Spleen (tissue), 11 donors: Measurements from ENCODE around the gene SMCO4. TPM values are rescaled to one million over a fixed set of nuclear protein-coding genes. Genes with fewer than 3 reads are reported as not detected.

ENCODE experiments used
- DNase-seq: peaks from one replicate; pipeline ENCODE4 v3.0.0-alpha.2; 2020
- H3K27ac ChIP-seq, 8 donors: fragments of 200-600 bp; sonication (generic) in 7 of 8; 1 replicate in 4 of 8; 2 replicates in 4 of 8; pipeline versions ENCODE4 v1.5.0 to v1.8.0; 2016 to 2021; ENCODE audit warnings: inconsistent platforms in 4 of 8, mild to moderate bottlenecking in 4 of 8, moderate library complexity in 1 of 8
- H3K27me3 ChIP-seq, 7 donors: fragments of 200-600 bp; sonication (generic) in 6 of 7; replicated peaks in 1 of 7; 1 replicate in 4 of 7; 2 replicates in 3 of 7; pipeline versions ENCODE4 v1.5.0 to v1.8.0; 2016 to 2021; ENCODE audit warnings: inconsistent platforms in 3 of 7, mild to moderate bottlenecking in 1 of 7
- H3K36me3 ChIP-seq, 6 donors: fragments of 200-600 bp; sonication (generic) in 5 of 6; 1 replicate in 4 of 6; 2 replicates in 2 of 6; pipeline versions ENCODE4 v1.5.0 to v1.8.0; 2016 to 2021; ENCODE audit warnings: inconsistent platforms in 2 of 6
- H3K4me1 ChIP-seq, 6 donors: fragments of 200-600 bp; sonication (generic) in 5 of 6; 1 replicate in 3 of 6; 2 replicates in 3 of 6; pipeline versions ENCODE4 v1.5.0 to v1.8.0; 2016 to 2021; ENCODE audit warnings: inconsistent platforms in 3 of 6
- H3K4me3 ChIP-seq, 8 donors: fragments of 200-600 bp; sonication (generic) in 7 of 8; 1 replicate in 4 of 8; 2 replicates in 4 of 8; pipeline versions ENCODE4 v1.5.0 to v1.8.0; 2016 to 2021; ENCODE audit warnings: inconsistent platforms in 4 of 8, mild to moderate bottlenecking in 4 of 8, moderate library complexity in 2 of 8
- H3K9me3 ChIP-seq, 8 donors: fragments of 200-600 bp; sonication (generic) in 7 of 8; 1 replicate in 4 of 8; 2 replicates in 4 of 8; pipeline versions ENCODE4 v1.5.0 to v1.8.0; 2016 to 2021; ENCODE audit warnings: inconsistent platforms in 4 of 8
- POLR2A ChIP-seq, 3 donors: fragments of 450-650 bp; IDR thresholded peaks; one replicate each; pipeline ENCODE4 v1.5.1; 2017; ENCODE audit warnings: antibody characterized with exemption in 3 of 3, mild to moderate bottlenecking in 1 of 3
- POLR2AphosphoS5 ChIP-seq, 3 donors: sonication (generic); formaldehyde crosslinking; IDR thresholded peaks; one replicate each; pipeline ENCODE4 v1.5.1; 2017; ENCODE audit warnings: antibody characterized with exemption in 3 of 3
- WGBS, 5 donors: extraction: QIAGEN DNeasy Blood & Tissue Kit in 3 of 5; methylation state at CpG; one replicate each; pipeline versions ENCODE4 v1.1.5 to v1.1.7; 2013 to 2018; 5-methylcytosine and 5-hydroxymethylcytosine counted together
- intact Hi-C: fragments of 100-400 bp; cut with DNase I; formaldehyde crosslinking; loops from one replicate; pipeline ENCODE4 v1.15.0; 2023; ENCODE audit warnings: low total_unique reads
- polyA plus RNA-seq, 3 donors: library from polyadenylated mRNA; stranded (reverse); fragments of 200-250 nt; gene quantifications; one replicate each; pipeline ENCODE4 v1.2.1, GENCODE V29; 2013
- total RNA-seq, 7 donors: library from RNA; depleted of rRNA in 3 of 7; stranded (reverse); fragments of >200 nt in 3 of 7; fragmentation: NEBNext Ultra II Directional in 4 of 7; extraction: Animal tissue kit (Norgen Biotek cat#: 25700) in 4 of 7; gene quantifications; one replicate each; pipeline versions ENCODE4 v1.1.0 to v1.2.1, GENCODE V29; 2016 to 2021
- TF ChIP-seq, protein P1 (sequence below), 11 experiments: fragments of 200-600 bp in 7 of 11; fragments of 450-650 bp in 4 of 11; sonication (generic) in 4 of 11; IDR thresholded peaks in 8 of 11; conservative IDR thresholded peaks in 3 of 11; 1 replicate in 7 of 11; 2 replicates in 4 of 11; pipeline versions ENCODE4 v1.4.0 to v1.8.0; 2016 to 2021; ENCODE audit warnings: antibody characterized with exemption in 11 of 11, inconsistent platforms in 4 of 11, mild to moderate bottlenecking in 1 of 11
- donor health status: healthy with polysubstance abuse.
- donor health status: DM: no; HTN: no; CAD: no; lungs with moderate emphysema.
- donor health status: DM: no; HTN: no; CAD: no.
- donor health status: Bipolar disorder and iron deficiency.
- donor health status: healthy.
- donor health status: DM: no; HTN: no; CAD: no.
- donor health status: DM: yes; HTN: yes; CAD: no.

SMCO4 gene
- total and polyA plus RNA-seq, 10 donors = 21.8 to 74.1 (median 51.9) TPM

DNA sequence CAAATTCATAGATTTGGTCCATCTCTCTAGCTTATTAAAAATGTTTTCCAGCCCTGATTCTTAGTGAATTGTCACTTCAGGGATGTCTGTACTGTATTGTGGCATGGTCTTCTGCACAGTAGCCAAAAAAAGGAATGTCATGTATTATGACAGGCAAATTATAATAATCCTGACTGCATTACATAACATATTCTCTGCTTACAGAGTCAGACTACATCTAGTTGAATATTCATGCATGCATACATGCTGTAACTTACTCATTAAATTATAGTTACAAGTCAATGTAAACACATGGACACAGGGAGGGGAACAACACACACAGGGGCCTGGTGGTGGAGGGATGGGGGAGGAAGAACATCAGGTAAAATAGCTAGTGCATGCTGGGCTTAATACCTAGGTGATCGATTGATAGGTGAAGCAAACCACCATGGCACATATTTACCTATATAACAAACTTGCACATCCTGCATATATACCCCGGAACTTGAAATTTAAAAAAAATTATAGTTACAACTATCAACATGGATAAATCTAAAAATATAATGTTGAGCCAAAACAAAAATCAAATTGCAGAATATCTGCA lies 31.5 kb upstream of the SMCO4 start:
- intact Hi-C loops = no loop called here
- H3K36me3 ChIP-seq = no peaks in the 10 kb centered on the region
- H3K27ac ChIP-seq = no peak overlapping the region
- TF ChIP-seq, protein P1, sequence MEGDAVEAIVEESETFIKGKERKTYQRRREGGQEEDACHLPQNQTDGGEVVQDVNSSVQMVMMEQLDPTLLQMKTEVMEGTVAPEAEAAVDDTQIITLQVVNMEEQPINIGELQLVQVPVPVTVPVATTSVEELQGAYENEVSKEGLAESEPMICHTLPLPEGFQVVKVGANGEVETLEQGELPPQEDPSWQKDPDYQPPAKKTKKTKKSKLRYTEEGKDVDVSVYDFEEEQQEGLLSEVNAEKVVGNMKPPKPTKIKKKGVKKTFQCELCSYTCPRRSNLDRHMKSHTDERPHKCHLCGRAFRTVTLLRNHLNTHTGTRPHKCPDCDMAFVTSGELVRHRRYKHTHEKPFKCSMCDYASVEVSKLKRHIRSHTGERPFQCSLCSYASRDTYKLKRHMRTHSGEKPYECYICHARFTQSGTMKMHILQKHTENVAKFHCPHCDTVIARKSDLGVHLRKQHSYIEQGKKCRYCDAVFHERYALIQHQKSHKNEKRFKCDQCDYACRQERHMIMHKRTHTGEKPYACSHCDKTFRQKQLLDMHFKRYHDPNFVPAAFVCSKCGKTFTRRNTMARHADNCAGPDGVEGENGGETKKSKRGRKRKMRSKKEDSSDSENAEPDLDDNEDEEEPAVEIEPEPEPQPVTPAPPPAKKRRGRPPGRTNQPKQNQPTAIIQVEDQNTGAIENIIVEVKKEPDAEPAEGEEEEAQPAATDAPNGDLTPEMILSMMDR (IDR thresholded peaks at IDR 0.05 in 8 of 11, conservative IDR thresholded peaks at IDR 0.05 in 3 of 11) = no peak
- no peak for TF ChIP-seq POLR2AphosphoS5 (IDR thresholded peaks at IDR 0.05)
- TF ChIP-seq POLR2A (IDR thresholded peaks at IDR 0.05) = no peak
- no peak for DNase-seq
- peaks cover 0 to 4% (median 0%) of the 10 kb centered on the region in 7 donors for H3K27me3 ChIP-seq
- H3K9me3 ChIP-seq = peaks cover 0 to 14% (median 9%) of the 10 kb centered on the region in 8 donors
- no peaks in the 10 kb centered on the region for H3K4me1 ChIP-seq
- no peak overlapping the region for H3K4me3 ChIP-seq
- WGBS, 5 donors = 88 to 99% (median 92%) methylated on average over 2 of the region's 2 CpGs

DNA sequence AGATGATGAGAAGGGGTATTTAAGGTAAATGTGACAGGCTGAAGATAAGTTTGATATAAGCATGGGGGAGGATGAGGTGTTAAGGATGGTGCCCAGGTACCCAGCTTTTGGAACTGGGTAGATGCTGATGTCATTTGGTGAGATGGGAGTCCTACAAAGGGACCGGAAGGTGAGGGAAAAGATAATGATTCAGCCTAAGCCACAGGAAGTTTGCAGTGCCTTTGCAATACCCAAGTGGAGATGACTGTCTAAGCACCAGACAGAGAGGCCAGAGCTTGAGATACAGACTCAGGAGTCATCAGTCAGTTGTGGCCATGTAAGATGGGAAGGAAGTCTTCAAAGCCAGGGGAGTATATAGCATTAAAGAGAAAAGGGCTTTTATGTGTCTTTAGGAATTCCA lies 30.0 kb upstream of the SMCO4 start:
- H3K9me3 ChIP-seq = no peaks in the 10 kb centered on the region
- intact Hi-C loops = no loop called here

DNA sequence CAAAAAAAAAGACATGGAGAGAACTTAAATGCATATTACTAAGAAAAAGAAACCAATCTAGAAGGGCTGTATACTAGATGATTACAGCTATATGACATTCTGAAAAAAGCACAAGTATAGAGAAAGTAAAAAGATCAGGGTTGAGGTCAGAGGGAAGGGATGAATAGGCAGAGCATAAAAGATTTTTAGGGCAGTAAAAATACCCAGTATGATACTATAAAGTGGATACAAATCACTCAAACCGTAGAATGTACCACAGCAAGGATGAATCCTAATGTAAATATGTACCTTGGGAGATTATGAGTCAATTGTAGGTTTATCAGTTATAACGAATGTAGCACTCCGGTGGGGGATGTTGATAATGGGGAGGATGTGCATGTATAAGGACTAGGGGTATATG lies 29.4 kb upstream of the SMCO4 start:
- Histone ChIP-seq H3K36me3 (no peaks in the 10 kb centered on the region), H3K27me3 (peaks cover 0 to 4% (median 0%) of the 10 kb centered on the region in 7 donors), H3K4me1 (no peaks in the 10 kb centered on the region), H3K27ac (no peak overlapping the region), H3K4me3 (no peak overlapping the region), H3K9me3 (no peaks in the 10 kb centered on the region)
- no peak for DNase-seq
- TF ChIP-seq, protein P1 (IDR thresholded peaks at IDR 0.05 in 8 of 11, conservative IDR thresholded peaks at IDR 0.05 in 3 of 11) = no peak
- TF ChIP-seq POLR2AphosphoS5 (IDR thresholded peaks at IDR 0.05) (no peak), POLR2A (IDR thresholded peaks at IDR 0.05) (no peak)
- 75 to 93% (median 86%) methylated on average over 3 of the region's 3 CpGs for WGBS, 5 donors
- intact Hi-C loops = no loop called here

More for the DNA sequence above, 30.0 kb upstream of the SMCO4 start:
- H3K27ac ChIP-seq = no peak overlapping the region
- WGBS, 5 donors = 54 to 81% (median 59%) methylated on average over 1 of the region's 1 CpG
- TF ChIP-seq, protein P1 (IDR thresholded peaks at IDR 0.05 in 8 of 11, conservative IDR thresholded peaks at IDR 0.05 in 3 of 11) = no peak
- TF ChIP-seq POLR2AphosphoS5 (IDR thresholded peaks at IDR 0.05) = no peak
- DNase-seq = no peak
- H3K27me3 ChIP-seq = peaks cover 0 to 4% (median 0%) of the 10 kb centered on the region in 7 donors
- H3K4me1 ChIP-seq = no peaks in the 10 kb centered on the region
- no peak overlapping the region for H3K4me3 ChIP-seq
- no peaks in the 10 kb centered on the region for H3K36me3 ChIP-seq

DNA sequence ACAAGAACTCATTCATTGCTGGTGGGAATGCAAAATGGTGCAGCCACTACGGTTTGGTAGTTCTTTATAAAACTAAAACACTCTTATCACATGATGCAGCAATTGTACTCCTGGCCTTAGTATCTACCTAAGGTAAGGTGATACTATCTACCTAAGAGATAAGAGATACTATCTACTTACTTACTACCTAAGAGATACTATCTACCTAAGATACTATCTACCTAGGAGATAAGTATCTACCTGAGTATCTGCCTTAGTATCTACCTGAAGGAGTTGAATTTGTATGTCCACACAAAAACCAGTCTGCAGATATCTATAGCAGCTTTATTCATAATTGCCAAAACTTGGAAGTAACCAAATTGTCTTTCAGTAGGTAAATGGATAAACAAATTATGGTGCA lies 29.0 kb upstream of the SMCO4 start:
- WGBS, 5 donors = 71 to 94% (median 90%) methylated on average over 1 of the region's 1 CpG

More for the DNA sequence above, 29.0 kb upstream of the SMCO4 start:
- Histone ChIP-seq H3K27ac (no peak overlapping the region), H3K4me1 (no peaks in the 10 kb centered on the region), H3K4me3 (no peak overlapping the region), H3K36me3 (no peaks in the 10 kb centered on the region), H3K9me3 (no peaks in the 10 kb centered on the region), H3K27me3 (peaks cover 0 to 4% (median 0%) of the 10 kb centered on the region in 7 donors)
- intact Hi-C loops = no loop called here
- no peak for DNase-seq
- no peak for TF ChIP-seq POLR2AphosphoS5 (IDR thresholded peaks at IDR 0.05)
- TF ChIP-seq, protein P1 (IDR thresholded peaks at IDR 0.05 in 8 of 11, conservative IDR thresholded peaks at IDR 0.05 in 3 of 11) = no peak
- TF ChIP-seq POLR2A (IDR thresholded peaks at IDR 0.05) = no peak
